GM10847 (cell line): ENCODE results near the gene PHKA1.
"Not testable (repeated sequence)": the region's sequence is repeated elsewhere in the genome, so short reads cannot be mapped to it uniquely, and the experiment has no call there.

Experiments used
- POLR2A ChIP-seq: IDR thresholded peaks from 2 replicates; pipeline ENCODE4 v1.6.1; 2011; ENCODE audit not compliant: insufficient read length; ENCODE audit errors: extremely low read depth

Gene PHKA1

GRCh38 chrX:72713599-72714477 lies at the start of gene PHKA1:
Gene PHKA1 (minus strand): TSS chrX:72714306. CDS start chrX:72713880, 426 bp downstream.
- not testable (repeated sequence) for TF ChIP-seq POLR2A

DNA sequence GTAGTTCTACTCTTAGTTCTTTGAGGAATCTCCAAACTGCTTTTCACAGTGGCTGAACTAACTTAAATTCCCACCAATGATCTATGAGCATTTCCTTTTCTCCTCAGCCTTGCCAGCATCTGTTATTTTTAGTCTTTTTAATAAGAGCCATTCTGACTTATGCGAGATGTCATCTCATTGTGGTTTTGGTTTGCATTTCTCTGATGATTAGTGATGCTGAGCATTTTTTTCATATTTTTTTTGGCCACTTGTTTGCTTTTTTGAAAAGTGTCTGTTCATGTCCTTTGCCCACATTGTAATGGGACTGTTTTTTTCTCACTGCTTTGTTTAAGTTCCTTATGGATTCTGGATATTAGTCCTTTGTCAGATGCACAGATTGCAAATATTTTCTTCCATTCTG lies 21.5 kb upstream of the PHKA1 start:
- TF ChIP-seq POLR2A: no peak

- TF ChIP-seq POLR2A: no peak
These were observed 13.7 kb upstream of the PHKA1 start for GRCh38 chrX:72727846-72728245.

- TF ChIP-seq POLR2A: no peak
These were observed 2.7 kb upstream of the PHKA1 start for GRCh38 chrX:72716766-72717165.

DNA sequence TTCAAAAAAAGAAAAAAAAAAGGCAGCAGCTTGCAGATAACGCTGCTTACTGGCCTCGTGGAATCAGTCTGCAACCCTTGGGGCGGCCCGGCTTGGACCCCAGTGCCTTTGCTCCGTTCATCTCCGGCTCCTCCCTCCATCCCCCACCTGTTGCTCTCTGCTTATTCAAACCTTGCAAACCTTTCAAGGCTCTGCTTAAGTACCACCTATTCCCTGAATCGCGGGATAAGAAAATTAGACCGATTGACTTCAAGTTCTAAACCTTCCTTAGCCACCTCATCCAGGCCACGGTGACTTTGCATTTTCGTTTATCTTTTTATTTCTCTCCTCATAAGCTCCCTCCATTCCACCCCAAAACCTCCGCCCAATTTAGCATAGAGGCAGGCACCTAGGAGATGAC lies 1.4 kb upstream of the PHKA1 start:
- no peak for TF ChIP-seq POLR2A

GRCh38 chrX:72714478-72714916 lies 391 bp upstream of the PHKA1 start:
- no peak for TF ChIP-seq POLR2A

DNA sequence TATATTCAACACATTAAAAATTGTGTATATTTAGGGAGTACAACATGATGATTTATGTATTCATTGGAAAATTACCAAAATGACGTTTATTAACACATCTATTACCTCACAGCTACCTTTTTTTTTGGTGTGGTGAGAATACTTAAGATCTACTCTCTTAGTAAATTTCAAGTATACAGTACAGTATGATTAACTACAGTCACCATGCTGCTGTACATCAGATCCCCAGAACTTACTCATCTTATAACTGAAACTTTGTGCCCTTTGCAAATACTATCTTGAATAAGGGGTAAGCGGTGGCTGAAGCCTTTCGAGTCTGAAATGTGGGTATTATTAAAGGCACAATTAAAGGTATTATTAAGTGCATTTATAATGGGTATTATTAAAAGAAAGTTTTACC lies 976 bp downstream of the PHKA1 start:
- no peak for TF ChIP-seq POLR2A

- no peak for TF ChIP-seq POLR2A
These were observed 1.9 kb downstream of the PHKA1 start for GRCh38 chrX:72712094-72712755.

DNA sequence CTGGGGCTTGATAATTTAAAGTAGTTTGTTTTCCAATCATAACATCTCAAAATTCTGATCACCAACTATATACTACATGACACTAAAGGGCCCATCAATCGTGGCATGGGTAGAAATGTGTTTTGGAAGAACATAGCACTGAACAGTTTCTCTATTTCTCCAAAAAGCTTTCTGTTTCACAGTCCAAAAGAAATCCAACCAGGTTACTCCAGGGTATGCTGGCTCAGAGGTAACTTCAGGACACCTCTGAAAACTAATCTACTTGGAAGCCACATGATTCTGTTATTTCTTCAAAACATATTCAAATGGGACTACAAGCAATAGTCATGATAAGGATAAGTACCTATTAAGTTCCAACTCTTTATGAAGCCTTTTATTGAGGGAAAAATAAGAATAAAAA lies 8.3 kb downstream of the PHKA1 start:
- TF ChIP-seq POLR2A: no peak

GRCh38 chrX:72705111-72705510 lies 9.0 kb downstream of the PHKA1 start:
- no peak for TF ChIP-seq POLR2A

DNA sequence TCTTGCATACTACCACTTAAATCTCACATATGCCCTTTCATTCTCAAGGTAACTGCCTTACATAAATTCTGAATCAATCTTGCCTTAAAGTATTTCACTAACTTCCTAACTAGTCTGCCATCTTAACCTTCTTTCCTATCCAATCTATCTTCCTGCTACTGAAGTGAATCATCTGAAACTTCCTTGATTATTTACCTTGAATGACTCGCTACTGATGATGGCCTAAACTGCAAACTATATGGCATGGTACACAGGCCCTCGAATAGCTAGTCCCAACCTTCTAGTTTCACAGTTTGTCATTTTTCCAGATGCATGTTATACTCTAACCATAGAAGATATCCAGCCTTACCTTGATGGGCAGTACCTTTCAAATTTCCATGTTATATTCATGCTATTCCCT lies 19.9 kb downstream of the PHKA1 start:
- no peak for TF ChIP-seq POLR2A

GRCh38 chrX:72693477-72693876 lies 20.6 kb downstream of the PHKA1 start:
- TF ChIP-seq POLR2A: no peak

- TF ChIP-seq POLR2A: no peak
These were observed 26.7 kb downstream of the PHKA1 start for GRCh38 chrX:72687396-72687795.

DNA sequence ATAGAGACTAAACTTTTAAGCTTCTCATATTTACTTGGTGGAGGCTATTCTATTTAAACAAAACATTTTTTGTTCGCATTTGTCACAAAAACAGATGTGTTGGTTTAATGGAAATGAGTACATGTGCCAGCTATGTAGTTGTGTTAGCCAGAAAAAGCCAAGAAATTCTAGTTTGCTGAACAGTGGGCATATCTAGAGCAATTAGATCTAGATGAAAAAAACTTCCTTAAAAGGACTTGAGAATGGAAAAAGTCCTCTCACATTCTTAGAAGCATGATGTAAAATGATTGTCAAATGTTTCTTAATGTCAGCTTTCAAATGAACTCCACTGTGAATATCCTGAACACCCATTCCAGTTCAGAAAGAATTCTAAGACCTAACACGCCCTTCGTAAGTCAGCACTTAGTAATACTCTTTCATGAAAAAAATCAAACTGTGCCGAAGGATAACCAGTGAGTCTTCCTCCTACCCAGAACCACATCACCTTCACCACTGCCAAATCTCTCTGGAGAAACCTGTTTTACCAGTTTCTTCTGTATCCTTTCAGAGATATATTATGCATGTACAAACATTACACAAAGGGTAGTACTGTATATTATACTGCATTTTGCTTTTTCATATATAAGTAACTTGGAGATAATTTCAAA lies 28.2 kb downstream of the PHKA1 start:
- no peak for TF ChIP-seq POLR2A

DNA sequence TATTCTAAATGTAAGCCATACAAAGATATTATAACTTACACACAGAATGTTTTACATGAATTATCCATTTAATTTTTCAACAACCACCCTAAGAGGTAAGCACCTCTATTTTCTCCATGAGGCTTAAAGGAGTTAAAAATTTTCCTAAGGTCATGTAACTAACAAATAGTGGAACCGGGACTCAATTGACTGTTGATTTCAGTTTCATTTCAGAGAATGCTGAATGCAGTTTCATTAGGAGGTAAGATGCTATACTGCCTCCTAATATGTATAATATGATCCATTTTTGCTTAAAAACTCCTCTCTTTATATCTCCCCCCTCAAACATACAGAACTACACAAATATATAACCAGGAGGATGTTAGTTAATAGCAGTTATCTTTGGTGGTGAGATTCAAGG lies 29.1 kb downstream of the PHKA1 start:
- TF ChIP-seq POLR2A: no peak

DNA sequence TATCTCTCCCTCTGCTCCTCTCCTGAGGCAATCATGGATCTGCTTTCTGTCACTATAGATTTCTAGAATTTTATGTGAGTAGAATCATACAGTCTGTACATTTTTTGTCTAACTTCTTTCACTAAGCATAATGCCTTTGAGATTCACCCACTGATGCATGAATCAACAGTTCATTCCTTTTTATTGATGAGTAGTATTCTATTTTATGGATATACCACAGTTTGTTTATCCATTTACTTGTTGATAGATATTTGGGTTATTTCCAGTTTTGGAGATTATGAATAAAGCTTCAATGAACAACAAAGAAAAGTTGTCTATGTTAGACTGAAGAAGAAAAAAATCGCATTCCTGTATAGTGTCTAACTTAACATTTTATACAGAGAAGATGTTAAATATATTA lies 30.5 kb downstream of the PHKA1 start:
- no peak for TF ChIP-seq POLR2A
